Naive thymus-derived CD4-positive, alpha-beta T cell (primary cell): ENCODE results near the gene TUBGCP3. TPM values are rescaled to one million over a fixed set of nuclear protein-coding genes. Genes with fewer than 3 reads are reported as not detected.

ENCODE experiments used
- ATAC-seq: fragments of 150-1000 bp; cut with Tn5 transposase; 2 replicates; pipeline ENCODE4 v1.10.0; 2021; ENCODE audit warnings: mild to moderate bottlenecking, moderate library complexity
- CTCF ChIA-PET: fragments of 350-600 bp; sonication (Branson Sonifier 250); formaldehyde crosslinking; loops from one replicate; lab custom pipeline; 2021; ENCODE audit warnings: antibody characterized with exemption; lab: Charles Lee
- POLR2A ChIA-PET: fragments of 350-600 bp; sonication (Branson Sonifier 250); formaldehyde crosslinking; loops from one replicate; lab custom pipeline; 2021; ENCODE audit warnings: antibody characterized with exemption, inconsistent platforms; lab: Charles Lee
- DNase-seq, 9 donors: peaks; one replicate each; pipeline versions ENCODE4 v3.0.0 to v3.0.0-alpha.2; 2020 to 2022; ENCODE audit warnings: mixed read lengths in 1 of 9
- H3K27ac ChIP-seq: one replicate; pipeline ENCODE4 v1.7.0; 2013; ENCODE audit warnings: mild to moderate bottlenecking, low read depth, low read length, moderate library complexity
- H3K27me3 ChIP-seq, 2 donors: one replicate each; pipeline ENCODE4 v1.7.0; 2013; ENCODE audit warnings: low read length in 2 of 2, mild to moderate bottlenecking in 2 of 2, moderate library complexity in 2 of 2; ENCODE audit not compliant: control insufficient read depth in 2 of 2, insufficient read depth in 2 of 2
- H3K36me3 ChIP-seq, 3 experiments: 1 replicate in 2 of 3; 2 replicates in 1 of 3; pipeline ENCODE4 v1.7.0; 2013; ENCODE audit warnings: low read length in 3 of 3, mild to moderate bottlenecking in 3 of 3, moderate library complexity in 1 of 3; ENCODE audit not compliant: insufficient read depth in 3 of 3, control insufficient read depth in 2 of 3
- H3K4me1 ChIP-seq, 2 donors: one replicate each; pipeline ENCODE4 v1.7.0; 2013; ENCODE audit warnings: low read length in 2 of 2, mild to moderate bottlenecking in 2 of 2, moderate library complexity in 1 of 2; ENCODE audit not compliant: control insufficient read depth in 2 of 2, insufficient read depth in 2 of 2
- H3K4me3 ChIP-seq: 2 replicates; pipeline ENCODE4 v1.7.0; 2013; ENCODE audit warnings: mild to moderate bottlenecking, low read length
- H3K9me3 ChIP-seq, 3 experiments: 1 replicate in 2 of 3; 2 replicates in 1 of 3; pipeline ENCODE4 v1.7.0; 2013; ENCODE audit warnings: low read length in 3 of 3; ENCODE audit not compliant: control insufficient read depth in 2 of 3
- H3K27ac Mint-ChIP-seq, 9 donors: one replicate each; pipeline ENCODE4 v1.8.0; 2020 to 2022; ENCODE audit warnings: mixed read lengths in 9 of 9, mild to moderate bottlenecking in 8 of 9, moderate library complexity in 5 of 9, inconsistent platforms in 2 of 9
- H3K27me3 Mint-ChIP-seq, 5 donors: one replicate each; pipeline ENCODE4 v1.8.0; 2021 to 2022; ENCODE audit warnings: mixed read lengths in 5 of 5, mild to moderate bottlenecking in 1 of 5
- H3K36me3 Mint-ChIP-seq, 5 donors: one replicate each; pipeline ENCODE4 v1.8.0; 2020 to 2022; ENCODE audit warnings: mixed read lengths in 5 of 5, mild to moderate bottlenecking in 3 of 5, inconsistent platforms in 1 of 5
- H3K4me1 Mint-ChIP-seq, 7 donors: one replicate each; pipeline ENCODE4 v1.8.0; 2020 to 2022; ENCODE audit warnings: mixed read lengths in 7 of 7, mild to moderate bottlenecking in 3 of 7, inconsistent platforms in 1 of 7
- H3K4me3 Mint-ChIP-seq, 10 donors: one replicate each; pipeline ENCODE4 v1.8.0; 2020 to 2022; ENCODE audit warnings: mild to moderate bottlenecking in 10 of 10, mixed read lengths in 10 of 10, moderate library complexity in 6 of 10, inconsistent platforms in 2 of 10
- H3K9me3 Mint-ChIP-seq, 11 donors: one replicate each; pipeline ENCODE4 v1.8.0; 2020 to 2022; ENCODE audit warnings: mixed read lengths in 11 of 11, mild to moderate bottlenecking in 4 of 11, inconsistent platforms in 1 of 11, moderate library complexity in 1 of 11
- intact Hi-C, 2 donors: fragments of 100-400 bp; cut with micrococcal nuclease; formaldehyde crosslinking; loops; one replicate each; pipeline ENCODE4 v1.15.1; 2023
- polyA plus RNA-seq, 2 donors: library from polyadenylated mRNA; unstranded; fragments of 300-500 nt; fragmentation: Illumina TruSeq; gene quantifications; one replicate each; pipeline ENCODE4 v1.2.3, GENCODE V29; 2021
- total RNA-seq, 6 experiments: library from RNA in 5 of 6; stranded (reverse) in 5 of 6; gene quantifications; 1 replicate in 5 of 6; 2 replicates in 1 of 6; pipeline ENCODE4 v1.2.3 and lab custom pipeline; 2021 to 2026

The TUBGCP3 gene
- total and polyA plus RNA-seq, 7 experiments from 2014 or later, result 15.4 to 56.7 (median 43.5) TPM

DNA sequence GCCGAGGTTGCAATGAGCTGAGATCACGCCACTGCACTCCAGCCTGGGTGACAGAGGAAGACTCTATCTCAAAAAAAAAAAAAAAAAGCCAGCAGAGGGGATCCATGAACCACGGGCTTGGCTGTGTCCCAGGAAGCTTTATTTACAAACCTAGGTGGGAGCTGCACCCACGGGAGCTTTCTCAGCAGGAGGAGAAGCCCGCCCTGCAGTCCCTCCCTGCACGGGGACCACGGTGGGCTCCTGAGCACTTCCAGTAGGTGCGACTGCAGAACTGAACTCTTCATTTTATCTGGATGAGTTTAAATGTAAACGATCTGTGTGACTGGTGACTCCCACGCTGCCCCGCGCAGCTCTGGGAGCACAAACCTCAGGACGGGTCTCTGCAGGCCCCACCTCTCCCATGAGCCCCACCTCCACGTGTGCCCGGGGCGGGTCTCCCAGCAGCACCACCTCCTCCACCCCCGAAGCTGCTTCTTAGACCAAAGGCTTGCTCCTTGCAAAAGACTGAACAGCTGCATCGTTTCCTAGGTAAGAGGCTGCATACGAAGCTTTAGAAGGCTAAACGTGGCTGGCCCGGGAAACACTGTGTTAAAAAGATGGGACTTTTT is 145.4 kb downstream of the TUBGCP3 start:
- Mint-ChIP-seq H3K4me3 (no peak overlapping the region), H3K4me1 (peaks cover 0 to 7% (median 0%) of the 10 kb centered on the region in 7 donors), H3K27ac (no peak overlapping the region), H3K9me3 (peaks cover 0 to 11% (median 6%) of the 10 kb centered on the region in 11 donors), H3K27me3 (peaks cover 9 to 51% (median 33%) of the 10 kb centered on the region in 5 donors), H3K36me3 (no peaks in the 10 kb centered on the region)
- intact Hi-C loops, result loop anchor here (5.0 to 10.0 kb wide), 2 partner anchors 970 to 1988 kb away; no protein-coding TSS in a partner anchor
- CTCF ChIA-PET, result no interaction called here
- peaks cover 0 to 3% (median 0%) of the 10 kb centered on the region in 3 experiments for H3K9me3 ChIP-seq
- no peak overlapping the region for H3K27ac ChIP-seq
- H3K27me3 ChIP-seq, result no peaks in the 10 kb centered on the region
- no peak overlapping the region for H3K4me3 ChIP-seq
- ATAC-seq (no peak), DNase-seq (peak in 1 of 9 donors; percentile 19)
- no peaks in the 10 kb centered on the region for H3K36me3 ChIP-seq
- POLR2A ChIA-PET, result interaction anchor here (0.7 kb wide), 1 partner anchor 567 kb away, joined by 3 read pairs; no protein-coding TSS in a partner anchor
- H3K4me1 ChIP-seq, result no peaks in the 10 kb centered on the region

DNA sequence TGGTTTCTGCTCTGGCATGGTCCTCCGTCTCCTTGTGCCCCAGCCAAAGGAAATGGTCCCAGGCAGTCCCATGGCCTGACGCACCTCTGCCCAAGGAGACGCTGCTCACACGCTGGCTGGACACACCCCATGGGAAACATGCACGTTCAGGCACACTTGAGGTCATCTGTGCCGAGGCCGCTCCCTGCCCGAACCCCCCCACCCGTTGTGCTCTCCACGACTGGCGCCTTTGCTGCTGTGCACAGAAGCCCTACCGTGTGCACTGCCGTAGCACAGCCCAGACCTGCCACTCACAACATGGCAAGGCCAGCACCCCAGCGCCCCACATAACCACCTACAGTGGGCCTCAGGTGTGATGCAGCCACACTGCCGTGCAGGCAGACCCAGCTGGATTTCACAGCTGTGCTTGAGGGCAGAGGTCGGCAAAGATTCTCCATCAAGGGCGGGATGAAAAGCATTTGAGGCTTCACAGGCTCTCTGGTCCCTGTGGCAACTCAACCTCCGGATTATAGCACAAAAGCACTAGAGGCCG is 146.1 kb downstream of the TUBGCP3 start:
- H3K27ac Mint-ChIP-seq, result no peak overlapping the region
- no peaks in the 10 kb centered on the region for H3K27me3 ChIP-seq
- H3K4me3 ChIP-seq, result no peak overlapping the region
- no peak overlapping the region for H3K27ac ChIP-seq
- no peaks in the 10 kb centered on the region for H3K36me3 ChIP-seq
- no peaks in the 10 kb centered on the region for H3K36me3 Mint-ChIP-seq
- intact Hi-C loops, result loop anchor here (5.0 to 10.0 kb wide), 2 partner anchors 970 to 1987 kb away; no protein-coding TSS in a partner anchor
- peaks cover 9 to 45% (median 27%) of the 10 kb centered on the region in 5 donors for H3K27me3 Mint-ChIP-seq
- no peak overlapping the region for H3K4me3 Mint-ChIP-seq
- peaks cover 0 to 3% (median 0%) of the 10 kb centered on the region in 3 experiments for H3K9me3 ChIP-seq
- H3K4me1 Mint-ChIP-seq, result peaks cover 0 to 7% (median 0%) of the 10 kb centered on the region in 7 donors
- ChIA-PET POLR2A (interaction anchor here (0.7 kb wide), 1 partner anchor 566 kb away, joined by 3 read pairs; no protein-coding TSS in a partner anchor), CTCF (no interaction called here)
- no peak for DNase-seq
- no peaks in the 10 kb centered on the region for H3K4me1 ChIP-seq
- ATAC-seq, result no peak
- H3K9me3 Mint-ChIP-seq, result peaks cover 0 to 11% (median 6%) of the 10 kb centered on the region in 11 donors

DNA sequence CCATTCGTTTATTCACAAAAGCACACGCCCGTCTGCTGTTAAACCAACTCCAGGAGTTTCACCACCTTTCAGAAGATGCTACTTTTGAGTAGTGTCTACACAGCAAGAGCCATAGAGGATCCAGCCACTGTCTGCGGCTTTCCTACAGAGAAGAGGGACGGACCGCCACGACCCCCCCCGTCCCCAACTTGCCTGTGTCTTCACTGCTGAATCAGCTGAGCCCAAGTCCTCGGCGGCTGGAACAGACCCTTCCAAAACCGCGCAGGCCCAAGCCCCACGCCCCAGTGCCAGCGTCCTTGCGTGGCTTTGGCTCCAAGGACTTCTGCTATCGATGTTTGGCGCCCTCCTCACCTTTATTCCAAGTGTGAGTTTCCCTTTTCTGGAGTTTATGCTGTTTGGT is 146.7 kb downstream of the TUBGCP3 start:
- peaks cover 0 to 11% (median 6%) of the 10 kb centered on the region in 11 donors for H3K9me3 Mint-ChIP-seq
- no peak overlapping the region for H3K4me3 Mint-ChIP-seq

DNA sequence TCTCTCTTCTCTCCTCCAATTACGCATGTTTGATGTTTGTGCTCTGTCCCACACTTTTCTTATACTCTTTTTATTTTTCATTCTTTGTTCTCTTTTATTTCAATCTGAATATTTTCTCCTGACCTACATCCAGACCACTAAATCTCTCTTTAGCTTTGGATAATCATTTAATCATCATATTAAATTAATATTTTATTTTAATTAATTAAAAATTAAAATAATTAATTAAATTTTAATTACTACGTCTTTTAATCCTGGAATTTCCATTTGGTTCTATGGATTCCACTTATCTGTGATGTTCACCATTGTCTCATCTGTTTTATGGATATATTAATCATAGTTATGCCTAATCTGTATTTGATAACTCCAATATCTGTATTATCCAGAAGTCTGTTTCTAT is 149.4 kb downstream of the TUBGCP3 start:
- DNase-seq, result no peak
- no peaks in the 10 kb centered on the region for H3K4me1 ChIP-seq
- H3K9me3 Mint-ChIP-seq, result peaks cover 0 to 11% (median 6%) of the 10 kb centered on the region in 11 donors
- no peak overlapping the region for H3K4me3 Mint-ChIP-seq
- H3K27ac Mint-ChIP-seq, result no peak overlapping the region
- peaks cover 0 to 6% (median 0%) of the 10 kb centered on the region in 7 donors for H3K4me1 Mint-ChIP-seq
- H3K27me3 Mint-ChIP-seq, result peaks cover 5 to 50% (median 28%) of the 10 kb centered on the region in 5 donors
- H3K36me3 Mint-ChIP-seq, result no peaks in the 10 kb centered on the region
- H3K9me3 ChIP-seq, result peaks cover 0 to 3% (median 0%) of the 10 kb centered on the region in 3 experiments
- intact Hi-C loops, result no loop called here
- H3K4me3 ChIP-seq, result no peak overlapping the region
- no peaks in the 10 kb centered on the region for H3K36me3 ChIP-seq
- no peak overlapping the region for H3K27ac ChIP-seq
- H3K27me3 ChIP-seq, result no peaks in the 10 kb centered on the region
- ATAC-seq, result no peak
- POLR2A ChIA-PET, result no interaction called here
- CTCF ChIA-PET, result interaction anchor here (1.5 kb wide), 1 partner anchor 12 kb away, joined by 3 read pairs; no protein-coding TSS in a partner anchor

More for the DNA sequence above, 146.7 kb downstream of the TUBGCP3 start:
- no peaks in the 10 kb centered on the region for H3K36me3 ChIP-seq
- Mint-ChIP-seq H3K27me3 (peaks cover 9 to 42% (median 27%) of the 10 kb centered on the region in 5 donors), H3K27ac (no peak overlapping the region), H3K36me3 (no peaks in the 10 kb centered on the region), H3K4me1 (peaks cover 0 to 7% (median 0%) of the 10 kb centered on the region in 7 donors)
- H3K4me1 ChIP-seq, result no peaks in the 10 kb centered on the region
- ATAC-seq, result no peak
- H3K9me3 ChIP-seq, result peaks cover 0 to 3% (median 0%) of the 10 kb centered on the region in 3 experiments
- ChIA-PET CTCF (no interaction called here), POLR2A (no interaction called here)
- H3K27me3 ChIP-seq, result no peaks in the 10 kb centered on the region
- intact Hi-C loops, result loop anchor here (5.0 to 10.0 kb wide), 2 partner anchors 969 to 1986 kb away; no protein-coding TSS in a partner anchor
- H3K4me3 ChIP-seq, result no peak overlapping the region
- no peak overlapping the region for H3K27ac ChIP-seq
- no peak for DNase-seq

DNA sequence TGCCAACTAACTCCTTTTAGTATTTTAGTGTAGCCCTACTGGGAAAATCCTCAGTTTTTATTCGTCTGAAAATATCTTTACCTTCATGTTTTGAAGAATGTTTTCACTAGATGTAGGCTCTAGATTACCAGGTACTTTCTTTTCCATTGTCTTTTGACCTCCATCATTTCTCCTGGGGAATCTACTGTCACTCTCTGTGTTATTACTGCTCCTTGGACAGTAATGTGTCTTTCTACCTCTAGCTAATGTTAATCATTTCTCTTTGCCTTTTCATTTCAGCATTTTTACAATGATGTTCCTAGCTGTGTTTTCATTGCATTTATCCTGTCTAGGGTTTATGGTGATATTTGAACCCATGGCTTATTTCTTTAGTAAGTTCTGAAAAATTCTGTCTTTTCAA is 149.9 kb downstream of the TUBGCP3 start:
- ChIA-PET CTCF (no interaction called here), POLR2A (no interaction called here)
- no peaks in the 10 kb centered on the region for H3K27me3 ChIP-seq
- H3K9me3 ChIP-seq, result peaks cover 0 to 3% (median 0%) of the 10 kb centered on the region in 3 experiments
- Mint-ChIP-seq H3K4me1 (peaks cover 0 to 2% (median 0%) of the 10 kb centered on the region in 7 donors), H3K36me3 (no peaks in the 10 kb centered on the region), H3K9me3 (peaks cover 0 to 11% (median 6%) of the 10 kb centered on the region in 11 donors), H3K27me3 (peaks cover under 1 to 46% (median 23%) of the 10 kb centered on the region in 5 donors), H3K4me3 (no peak overlapping the region), H3K27ac (no peak overlapping the region)
- no peaks in the 10 kb centered on the region for H3K4me1 ChIP-seq
- H3K4me3 ChIP-seq, result no peak overlapping the region
- intact Hi-C loops, result no loop called here
- H3K36me3 ChIP-seq, result no peaks in the 10 kb centered on the region
- no peak overlapping the region for H3K27ac ChIP-seq
- no peak for ATAC-seq
- DNase-seq, result no peak

DNA sequence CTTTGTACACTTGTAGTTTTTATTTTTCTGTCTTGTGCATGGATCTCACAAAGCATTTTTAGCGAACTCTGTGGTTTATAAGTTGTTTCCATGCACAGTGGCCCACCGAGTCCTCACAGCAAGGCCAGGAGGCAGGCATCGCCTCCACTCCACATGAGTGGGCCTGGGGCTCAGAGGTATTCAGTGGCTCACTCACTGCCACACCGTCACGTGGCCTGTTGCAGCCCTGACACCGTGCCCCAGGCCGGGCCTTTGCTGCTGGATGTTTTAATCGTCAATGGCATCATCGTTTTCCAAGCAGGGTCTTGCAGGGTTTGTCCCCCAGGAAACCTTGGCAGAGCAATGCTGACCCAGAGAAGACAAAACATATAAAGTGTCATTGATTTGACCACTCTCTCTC is 152.0 kb downstream of the TUBGCP3 start:
- intact Hi-C loops, result no loop called here
- H3K27me3 ChIP-seq, result no peaks in the 10 kb centered on the region
- H3K36me3 ChIP-seq, result no peaks in the 10 kb centered on the region
- Mint-ChIP-seq H3K4me1 (no peaks in the 10 kb centered on the region), H3K36me3 (no peaks in the 10 kb centered on the region), H3K4me3 (no peak overlapping the region), H3K27ac (no peak overlapping the region), H3K27me3 (peaks cover 0 to 41% (median 21%) of the 10 kb centered on the region in 5 donors), H3K9me3 (peaks cover 0 to 13% (median 6%) of the 10 kb centered on the region in 11 donors)
- ChIA-PET POLR2A (no interaction called here), CTCF (no interaction called here)
- no peaks in the 10 kb centered on the region for H3K4me1 ChIP-seq
- H3K4me3 ChIP-seq, result no peak overlapping the region
- DNase-seq (no peak), ATAC-seq (no peak)
- peaks cover 0 to 3% (median 0%) of the 10 kb centered on the region in 3 experiments for H3K9me3 ChIP-seq
- no peak overlapping the region for H3K27ac ChIP-seq
